Measurements from ENCODE around the gene MTCH2. TPM values are rescaled to one million over a fixed set of nuclear protein-coding genes. Genes with fewer than 3 reads are reported as not detected.

MTCH2 gene
- polyA plus RNA-seq, 1 donor from 2014 or later: 123 TPM

GRCh38 chr11:47615249-47615648 lies 27.1 kb downstream of the MTCH2 start:
- Histone ChIP-seq H3K9ac (ENCODE audit: low read length) (no peak overlapping the region), H2AFZ (ENCODE audit: low read depth, low read length) (no peak overlapping the region), H3K9me3 (ENCODE audit: low read length) (no peaks in the 10 kb centered on the region), H3K27ac (ENCODE audit: low read length) (no peak overlapping the region), H3F3A (ENCODE audit: insufficient read depth, low read length, poor library complexity, severe bottlenecking) (no peaks in the 10 kb centered on the region), H3K79me2 (replicated peaks; ENCODE audit: insufficient read depth, low read length) (no peaks in the 10 kb centered on the region), H3K36me3 (ENCODE audit: insufficient read depth, low read length) (no peaks in the 10 kb centered on the region), H3K27me3 (ENCODE audit: insufficient read depth, low read depth, low read length) (no peaks in the 10 kb centered on the region), H4K20me1 (ENCODE audit: insufficient read depth) (no peaks in the 10 kb centered on the region), H3K9me2 (ENCODE audit: insufficient read depth, low read length) (no peaks in the 10 kb centered on the region), H3K4me3 (ENCODE audit: low read length) (no peak overlapping the region), H3K4me2 (ENCODE audit: low read length) (no peak overlapping the region)
- TF ChIP-seq RAD21 (conservative IDR thresholded peaks at IDR 0.05) (no peak), TAF1 (IDR thresholded peaks at IDR 0.05; ENCODE audit: low read depth) (no peak), EP300 (conservative IDR thresholded peaks at IDR 0.05; ENCODE audit: poor library complexity, severe bottlenecking) (no peak), POLR2AphosphoS5 (IDR thresholded peaks at IDR 0.05) (no peak), MXI1 (conservative IDR thresholded peaks at IDR 0.05; ENCODE audit: poor library complexity, severe bottlenecking) (no peak), SMC3 (conservative IDR thresholded peaks at IDR 0.05; ENCODE audit: poor library complexity) (no peak), EZH2 (IDR thresholded peaks at IDR 0.05; ENCODE audit: borderline replicate concordance, insufficient read depth, low read length, poor library complexity, severe bottlenecking) (no peak), CTCF (IDR thresholded peaks at IDR 0.05; ENCODE audit: poor library complexity, severe bottlenecking) (no peak), REST (IDR thresholded peaks at IDR 0.05; ENCODE audit: borderline replicate concordance) (no peak)

GRCh38 chr11:47611348-47611794 lies 31.0 kb downstream of the MTCH2 start:
- H3K9ac ChIP-seq (ENCODE audit: low read length): no peak overlapping the region
- no peak overlapping the region for H3K4me2 ChIP-seq (ENCODE audit: low read length)
- no peaks in the 10 kb centered on the region for H3K79me2 ChIP-seq (replicated peaks; ENCODE audit: insufficient read depth, low read length)
- no peak overlapping the region for H2AFZ ChIP-seq (ENCODE audit: low read depth, low read length)
- H3K9me3 ChIP-seq (ENCODE audit: low read length): no peaks in the 10 kb centered on the region
- no peaks in the 10 kb centered on the region for H3K9me2 ChIP-seq (ENCODE audit: insufficient read depth, low read length)
- H3K36me3 ChIP-seq (ENCODE audit: insufficient read depth, low read length): no peaks in the 10 kb centered on the region
- no peak overlapping the region for H3K27ac ChIP-seq (ENCODE audit: low read length)
- TF ChIP-seq CTCF (IDR thresholded peaks at IDR 0.05; ENCODE audit: poor library complexity, severe bottlenecking) (no peak), POLR2AphosphoS5 (IDR thresholded peaks at IDR 0.05) (no peak), EP300 (conservative IDR thresholded peaks at IDR 0.05; ENCODE audit: poor library complexity, severe bottlenecking) (no peak), EZH2 (IDR thresholded peaks at IDR 0.05; ENCODE audit: borderline replicate concordance, insufficient read depth, low read length, poor library complexity, severe bottlenecking) (no peak), SMC3 (conservative IDR thresholded peaks at IDR 0.05; ENCODE audit: poor library complexity) (no peak), MXI1 (conservative IDR thresholded peaks at IDR 0.05; ENCODE audit: poor library complexity, severe bottlenecking) (no peak), RAD21 (conservative IDR thresholded peaks at IDR 0.05) (no peak), TAF1 (IDR thresholded peaks at IDR 0.05; ENCODE audit: low read depth) (no peak), REST (IDR thresholded peaks at IDR 0.05; ENCODE audit: borderline replicate concordance) (no peak)
- no peaks in the 10 kb centered on the region for H3K27me3 ChIP-seq (ENCODE audit: insufficient read depth, low read depth, low read length)
- no peaks in the 10 kb centered on the region for H4K20me1 ChIP-seq (ENCODE audit: insufficient read depth)
- no peaks in the 10 kb centered on the region for H3F3A ChIP-seq (ENCODE audit: insufficient read depth, low read length, poor library complexity, severe bottlenecking)
- no peak overlapping the region for H3K4me3 ChIP-seq (ENCODE audit: low read length)
